Activated T-cell treated with anti-CD3 and anti-CD28 coated beads for 1 hour (primary cell): ENCODE data around the gene ANKS3.

ENCODE experiments used
- DNase-seq: peaks from one replicate; pipeline ENCODE4 v3.0.0-alpha.2; 2020; ENCODE audit warnings: low read depth

Gene ANKS3

GRCh38 chr16:4648917-4649316 lies 85.2 kb downstream of the ANKS3 start:
- DNase-seq, result no peak

GRCh38 chr16:4647644-4647980 lies 86.5 kb downstream of the ANKS3 start:
- no peak for DNase-seq

GRCh38 chr16:4646773-4647643 lies 87.1 kb downstream of the ANKS3 start:
- no peak for DNase-seq
